Measurements from ENCODE around the gene FAM83D.

Gene FAM83D

GRCh38 chr20:38926142-38926933 is at the start of gene FAM83D:
Gene FAM83D, plus strand, starts transcription at chr20:38926417. Its CDS starts 26 bp downstream, at chr20:38926443.
- peak; percentile 87 to 88 for DNase-seq (ENCODE audit: low read depth in 2 of 2)

GRCh38 chr20:38877483-38877882 is 48.7 kb upstream of the FAM83D start:
- DNase-seq (ENCODE audit: low read depth in 2 of 2): no peak

GRCh38 chr20:38878866-38879265 is 47.4 kb upstream of the FAM83D start:
- no peak for DNase-seq (ENCODE audit: low read depth in 2 of 2)

GRCh38 chr20:38880952-38881735 is 45.1 kb upstream of the FAM83D start:
- no peak for DNase-seq (ENCODE audit: low read depth in 2 of 2)

GRCh38 chr20:38881806-38882440 is 44.3 kb upstream of the FAM83D start:
- no peak for DNase-seq (ENCODE audit: low read depth in 2 of 2)

GRCh38 chr20:38882600-38882999 is 43.6 kb upstream of the FAM83D start:
- DNase-seq (ENCODE audit: low read depth in 2 of 2): no peak

GRCh38 chr20:38883081-38883980 is 42.9 kb upstream of the FAM83D start:
- no peak for DNase-seq (ENCODE audit: low read depth in 2 of 2)

- no peak for DNase-seq (ENCODE audit: low read depth in 2 of 2)
These were observed 42.1 kb upstream of the FAM83D start for GRCh38 chr20:38883981-38884733.

- no peak for DNase-seq (ENCODE audit: low read depth in 2 of 2)
These were observed 40.9 kb upstream of the FAM83D start for GRCh38 chr20:38885357-38885756.

GRCh38 chr20:38888059-38888831 is 38.0 kb upstream of the FAM83D start:
- DNase-seq (ENCODE audit: low read depth in 2 of 2): no peak

- DNase-seq (ENCODE audit: low read depth in 2 of 2): no peak
These were observed 37.2 kb upstream of the FAM83D start for GRCh38 chr20:38889050-38889449.

- no peak for DNase-seq (ENCODE audit: low read depth in 2 of 2)
These were observed 36.3 kb upstream of the FAM83D start for GRCh38 chr20:38889792-38890496.

- DNase-seq (ENCODE audit: low read depth in 2 of 2): no peak
These were observed 35.8 kb upstream of the FAM83D start for GRCh38 chr20:38890497-38890818.

GRCh38 chr20:38892091-38892981 is 33.9 kb upstream of the FAM83D start:
- DNase-seq (ENCODE audit: low read depth in 2 of 2): no peak

GRCh38 chr20:38893056-38893564 is 33.1 kb upstream of the FAM83D start:
- no peak for DNase-seq (ENCODE audit: low read depth in 2 of 2)

GRCh38 chr20:38893565-38894090 is 32.6 kb upstream of the FAM83D start:
- peak; percentile 59 to 73 for DNase-seq (ENCODE audit: low read depth in 2 of 2)

GRCh38 chr20:38894091-38894847 is 31.9 kb upstream of the FAM83D start:
- no peak for DNase-seq (ENCODE audit: low read depth in 2 of 2)
